ENCODE results near the gene DLGAP5. TPM values are rescaled to one million over a fixed set of nuclear protein-coding genes. Genes with fewer than 3 reads are reported as not detected.

Gene DLGAP5
- total and polyA plus RNA-seq, 2 experiments from 2014 or later, result 13.5 to 15.5 TPM

GRCh38 chr14:55233591-55233990, 42.2 kb upstream of the DLGAP5 start:
- Histone ChIP-seq H3K9ac (no peak overlapping the region), H2AFZ (no peak overlapping the region), H3K4me2 (ENCODE audit: unreplicated experiment) (no peak overlapping the region), H3K27me3 (replicated peaks; ENCODE audit: insufficient read depth) (peaks cover 36% of the 10 kb centered on the region), H3K79me2 (ENCODE audit: insufficient read depth) (no peaks in the 10 kb centered on the region), H3K4me1 (ENCODE audit: insufficient read depth) (no peaks in the 10 kb centered on the region), H3K27ac (no peak overlapping the region), H3K4me3 (no peak overlapping the region), H3K36me3 (ENCODE audit: low read depth) (no peaks in the 10 kb centered on the region), H4K20me1 (ENCODE audit: insufficient read depth) (no peaks in the 10 kb centered on the region), H3K9me2 (ENCODE audit: insufficient read depth) (no peaks in the 10 kb centered on the region), H3K9me3 (ENCODE audit: low read depth) (no peaks in the 10 kb centered on the region), H3F3A (ENCODE audit: insufficient read depth) (no peaks in the 10 kb centered on the region)
- in situ Hi-C loops (cut with MboI), result loop anchor here (25.0 kb wide), 1 partner anchor 1254 kb away; no protein-coding TSS in a partner anchor
- WGBS, 2 experiments (ENCODE audit: low coverage in 1 of 2, low lambda C conversion rate in 2 of 2, missing lambda C conversion rate in 2 of 2), result 35 to 42% methylated on average over 3 of the region's 3 CpGs
- no peak for DNase-seq
- TF ChIP-seq EZH2phosphoT487 (IDR thresholded peaks at IDR 0.05; ENCODE audit: insufficient read depth, low read depth) (no peak), EZH2 (IDR thresholded peaks at IDR 0.05; ENCODE audit: insufficient read depth, poor library complexity, severe bottlenecking) (no peak)

- Histone ChIP-seq H3K27me3 (replicated peaks; ENCODE audit: insufficient read depth) (peaks cover 24% of the 10 kb centered on the region), H3K36me3 (ENCODE audit: low read depth) (no peaks in the 10 kb centered on the region), H3K9me3 (ENCODE audit: low read depth) (no peaks in the 10 kb centered on the region), H2AFZ (no peak overlapping the region), H3K4me3 (no peak overlapping the region), H3K4me2 (ENCODE audit: unreplicated experiment) (no peak overlapping the region), H4K20me1 (ENCODE audit: insufficient read depth) (no peaks in the 10 kb centered on the region), H3K79me2 (ENCODE audit: insufficient read depth) (no peaks in the 10 kb centered on the region), H3K9ac (no peak overlapping the region), H3K27ac (no peak overlapping the region), H3K4me1 (ENCODE audit: insufficient read depth) (no peaks in the 10 kb centered on the region), H3F3A (ENCODE audit: insufficient read depth) (no peaks in the 10 kb centered on the region), H3K9me2 (ENCODE audit: insufficient read depth) (no peaks in the 10 kb centered on the region)
- in situ Hi-C loops (cut with MboI), result loop anchor here (25.0 kb wide), 1 partner anchor 1259 kb away; no protein-coding TSS in a partner anchor
- no peak for TF ChIP-seq EZH2phosphoT487 (IDR thresholded peaks at IDR 0.05; ENCODE audit: insufficient read depth, low read depth)
- TF ChIP-seq EZH2 (IDR thresholded peaks at IDR 0.05; ENCODE audit: insufficient read depth, poor library complexity, severe bottlenecking), result no peak
- WGBS, 2 experiments (ENCODE audit: low coverage in 1 of 2, low lambda C conversion rate in 2 of 2, missing lambda C conversion rate in 2 of 2), result 62 to 64% methylated on average over 2 of the region's 2 CpGs
- DNase-seq, result no peak
These were observed 36.9 kb upstream of the DLGAP5 start for GRCh38 chr14:55228261-55228660.

- H4K20me1 ChIP-seq (ENCODE audit: insufficient read depth), result no peaks in the 10 kb centered on the region
- no peaks in the 10 kb centered on the region for H3K9me3 ChIP-seq (ENCODE audit: low read depth)
- no peaks in the 10 kb centered on the region for H3K36me3 ChIP-seq (ENCODE audit: low read depth)
- H3K4me1 ChIP-seq (ENCODE audit: insufficient read depth), result 0 out of 2 replicates have a peak, but pooled peaks cover 4% of the 10 kb centered on the region
- no peak overlapping the region for H3K9ac ChIP-seq
- TF ChIP-seq EZH2phosphoT487 (IDR thresholded peaks at IDR 0.05; ENCODE audit: insufficient read depth, low read depth), result no peak
- no peak for TF ChIP-seq EZH2 (IDR thresholded peaks at IDR 0.05; ENCODE audit: insufficient read depth, poor library complexity, severe bottlenecking)
- no peak overlapping the region for H3K4me2 ChIP-seq (ENCODE audit: unreplicated experiment)
- no peak overlapping the region for H2AFZ ChIP-seq
- 0 out of 2 replicates have a peak, but pooled peaks cover 5% of the 10 kb centered on the region for H3F3A ChIP-seq (ENCODE audit: insufficient read depth)
- no peaks in the 10 kb centered on the region for H3K27me3 ChIP-seq (replicated peaks; ENCODE audit: insufficient read depth)
- no peaks in the 10 kb centered on the region for H3K9me2 ChIP-seq (ENCODE audit: insufficient read depth)
- H3K4me3 ChIP-seq, result no peak overlapping the region
- no peak for DNase-seq
- in situ Hi-C loops (cut with MboI), result no loop called here
- no peak overlapping the region for H3K27ac ChIP-seq
- H3K79me2 ChIP-seq (ENCODE audit: insufficient read depth), result no peaks in the 10 kb centered on the region
These were observed 32.0 kb upstream of the DLGAP5 start for GRCh38 chr14:55223364-55223763.

- 0 out of 2 replicates have a peak, but pooled peaks cover 4% of the 10 kb centered on the region for H3K4me1 ChIP-seq (ENCODE audit: insufficient read depth)
- no peak for DNase-seq
- H2AFZ ChIP-seq, result no peak overlapping the region
- no peak overlapping the region for H3K9ac ChIP-seq
- TF ChIP-seq EZH2 (IDR thresholded peaks at IDR 0.05; ENCODE audit: insufficient read depth, poor library complexity, severe bottlenecking) (no peak), EZH2phosphoT487 (IDR thresholded peaks at IDR 0.05; ENCODE audit: insufficient read depth, low read depth) (no peak)
- H4K20me1 ChIP-seq (ENCODE audit: insufficient read depth), result no peaks in the 10 kb centered on the region
- in situ Hi-C loops (cut with MboI), result no loop called here
- H3K4me2 ChIP-seq (ENCODE audit: unreplicated experiment), result no peak overlapping the region
- no peaks in the 10 kb centered on the region for H3K36me3 ChIP-seq (ENCODE audit: low read depth)
- no peaks in the 10 kb centered on the region for H3K9me3 ChIP-seq (ENCODE audit: low read depth)
- H3K27ac ChIP-seq, result no peak overlapping the region
- no peaks in the 10 kb centered on the region for H3K27me3 ChIP-seq (replicated peaks; ENCODE audit: insufficient read depth)
- 0 out of 2 replicates have a peak, but pooled peaks cover 5% of the 10 kb centered on the region for H3F3A ChIP-seq (ENCODE audit: insufficient read depth)
- H3K4me3 ChIP-seq, result no peak overlapping the region
- no peaks in the 10 kb centered on the region for H3K9me2 ChIP-seq (ENCODE audit: insufficient read depth)
- H3K79me2 ChIP-seq (ENCODE audit: insufficient read depth), result no peaks in the 10 kb centered on the region
These were observed 30.6 kb upstream of the DLGAP5 start for GRCh38 chr14:55221968-55222367.

GRCh38 chr14:55221186-55221585, 29.8 kb upstream of the DLGAP5 start:
- 26 to 31% methylated on average over 4 of the region's 4 CpGs for WGBS, 2 experiments (ENCODE audit: low coverage in 1 of 2, low lambda C conversion rate in 2 of 2, missing lambda C conversion rate in 2 of 2)
- H3K4me1 ChIP-seq (ENCODE audit: insufficient read depth), result 0 out of 2 replicates have a peak, but pooled peaks cover 4% of the 10 kb centered on the region
- no peaks in the 10 kb centered on the region for H4K20me1 ChIP-seq (ENCODE audit: insufficient read depth)
- H3K27ac ChIP-seq, result no peak overlapping the region
- H3K9me3 ChIP-seq (ENCODE audit: low read depth), result no peaks in the 10 kb centered on the region
- TF ChIP-seq EZH2phosphoT487 (IDR thresholded peaks at IDR 0.05; ENCODE audit: insufficient read depth, low read depth) (no peak), EZH2 (IDR thresholded peaks at IDR 0.05; ENCODE audit: insufficient read depth, poor library complexity, severe bottlenecking) (no peak)
- no peaks in the 10 kb centered on the region for H3K79me2 ChIP-seq (ENCODE audit: insufficient read depth)
- H2AFZ ChIP-seq, result no peak overlapping the region; the same call in 1 of the 2 replicates
- no peak overlapping the region for H3K4me2 ChIP-seq (ENCODE audit: unreplicated experiment)
- H3K9me2 ChIP-seq (ENCODE audit: insufficient read depth), result no peaks in the 10 kb centered on the region
- no peak overlapping the region for H3K4me3 ChIP-seq
- H3K9ac ChIP-seq, result no peak overlapping the region
- 0 out of 2 replicates have a peak, but pooled peaks cover 5% of the 10 kb centered on the region for H3F3A ChIP-seq (ENCODE audit: insufficient read depth)
- H3K27me3 ChIP-seq (replicated peaks; ENCODE audit: insufficient read depth), result no peaks in the 10 kb centered on the region
- DNase-seq, result peak; percentile 67
- no peaks in the 10 kb centered on the region for H3K36me3 ChIP-seq (ENCODE audit: low read depth)
- in situ Hi-C loops (cut with MboI), result no loop called here
